VCaP (cell line): ENCODE data around the gene SKOR1.
A peak's percentile ranks its signal among the peaks of the same experiment; 100 is the strongest.

ENCODE experiments used
- H3K27ac ChIP-seq: fragments of 450-650 bp; 2 replicates; pipeline ENCODE4 v1.5.1; 2017
- CTCF ChIP-seq: fragments of 450-650 bp; conservative IDR thresholded peaks from 2 replicates; pipeline ENCODE4 v1.5.1; 2017; ENCODE audit warnings: mild to moderate bottlenecking, moderate library complexity

Gene SKOR1

GRCh38 chr15:67862750-67863441, 37.6 kb downstream of the SKOR1 start:
- H3K27ac ChIP-seq: peak overlapping the region; percentile 86; the same call in 1 of the 2 replicates

GRCh38 chr15:67863442-67863987, 38.2 kb downstream of the SKOR1 start:
- peak overlapping the region; percentile 86 for H3K27ac ChIP-seq
- TF ChIP-seq CTCF: peak; percentile 97

More at GRCh38 chr15:67862750-67863441, 37.6 kb downstream of the SKOR1 start:
- no peak for TF ChIP-seq CTCF

GRCh38 chr15:67865331-67865730, 40.0 kb downstream of the SKOR1 start:
- H3K27ac ChIP-seq: no peak overlapping the region
- no peak for TF ChIP-seq CTCF

- no peak overlapping the region for H3K27ac ChIP-seq
- TF ChIP-seq CTCF: no peak
Measured at GRCh38 chr15:67865766-67866165, 40.5 kb downstream of the SKOR1 start.

- TF ChIP-seq CTCF: no peak
- no peak overlapping the region for H3K27ac ChIP-seq
Measured at GRCh38 chr15:67869701-67870100, 44.4 kb downstream of the SKOR1 start.

GRCh38 chr15:67870868-67871408, 45.6 kb downstream of the SKOR1 start:
- no peak overlapping the region for H3K27ac ChIP-seq
- TF ChIP-seq CTCF: no peak

- 0 out of 2 replicates have a peak, but pooled peaks have one; percentile 13 for TF ChIP-seq CTCF
- H3K27ac ChIP-seq: no peak overlapping the region
Measured at GRCh38 chr15:67873777-67874176, 48.5 kb downstream of the SKOR1 start.
